Tibial nerve (tissue), 4 donors: ENCODE results near the gene LLGL2. TPM values are rescaled to one million over a fixed set of nuclear protein-coding genes. Genes with fewer than 3 reads are reported as not detected.

ENCODE experiments used
- DNase-seq, 2 donors: peaks; one replicate each; pipeline ENCODE4 v3.0.0-alpha.2; 2019; ENCODE audit warnings: low spot score in 2 of 2
- H3K27ac ChIP-seq, 4 donors: fragments of 200-600 bp; sonication (generic) in 3 of 4; one replicate each; pipeline ENCODE4 v1.5.1; 2017 to 2019; ENCODE audit warnings: mild to moderate bottlenecking in 1 of 4
- H3K27me3 ChIP-seq, 2 donors: fragments of 200-600 bp; sonication (generic) in 1 of 2; one replicate each; pipeline versions ENCODE4 v1.5.1 to v1.6.0; 2017 to 2019
- H3K36me3 ChIP-seq, 3 donors: fragments of 200-600 bp; sonication (generic); one replicate each; pipeline ENCODE4 v1.5.1; 2018 to 2019
- H3K4me1 ChIP-seq, 4 donors: fragments of 200-600 bp; sonication (generic) in 3 of 4; one replicate each; pipeline ENCODE4 v1.5.1; 2017 to 2019
- H3K4me3 ChIP-seq, 4 donors: fragments of 200-600 bp; sonication (generic) in 3 of 4; one replicate each; pipeline ENCODE4 v1.5.1; 2017 to 2019; ENCODE audit warnings: mild to moderate bottlenecking in 1 of 4, moderate library complexity in 1 of 4
- H3K9me3 ChIP-seq, 4 donors: fragments of 200-600 bp; sonication (generic) in 3 of 4; one replicate each; pipeline ENCODE4 v1.5.1; 2017 to 2019
- EP300 ChIP-seq, 2 donors: sonication (generic); formaldehyde crosslinking; IDR thresholded peaks; one replicate each; pipeline ENCODE4 v1.6.1; 2017; ENCODE audit warnings: antibody characterized with exemption in 2 of 2, mild to moderate bottlenecking in 1 of 2
- POLR2A ChIP-seq, 2 donors: fragments of 450-650 bp; IDR thresholded peaks; one replicate each; pipeline ENCODE4 v1.6.1; 2017; ENCODE audit warnings: antibody characterized with exemption in 2 of 2, mild to moderate bottlenecking in 2 of 2, moderate library complexity in 2 of 2
- WGBS, 2 donors: methylation state at CpG; one replicate each; pipeline ENCODE4 v1.1.5; 2018; 5-methylcytosine and 5-hydroxymethylcytosine counted together
- total RNA-seq, 4 donors: library from RNA; depleted of rRNA; stranded (reverse); fragments of >200 nt; gene quantifications; one replicate each; pipeline ENCODE4 v1.1.0, GENCODE V29; 2016
- TF ChIP-seq, protein P1 (sequence below), 5 experiments: fragments of 200-600 bp in 3 of 5; fragments of 450-650 bp in 2 of 5; sonication (generic) in 3 of 5; IDR thresholded peaks; one replicate each; pipeline ENCODE4 v1.5.1; 2016 to 2019; ENCODE audit warnings: antibody characterized with exemption in 5 of 5, mild to moderate bottlenecking in 3 of 5, moderate library complexity in 2 of 5

LLGL2 gene
- total RNA-seq, 4 donors from 2014 or later: 8.4 to 18.4 (median 8.8) TPM

DNA sequence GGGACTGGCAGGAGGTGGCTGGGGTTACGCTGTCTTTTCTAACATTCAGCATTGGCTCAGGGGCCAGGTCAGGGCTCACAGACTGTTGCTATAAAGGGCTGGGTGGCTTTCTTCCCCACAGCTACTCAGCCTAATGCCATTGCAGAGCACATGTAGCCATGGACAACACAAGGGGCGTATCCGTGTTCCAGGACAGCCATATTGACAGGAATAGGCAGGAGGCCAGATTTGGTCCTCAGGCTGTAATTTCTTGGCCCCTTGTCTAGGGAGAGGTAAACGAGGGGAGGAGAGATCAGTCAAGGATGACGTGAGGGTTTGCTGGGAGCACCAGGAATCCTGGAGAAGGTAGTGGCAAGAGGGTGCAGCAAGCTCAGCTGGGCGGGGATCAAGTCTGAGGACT lies 40.9 kb downstream of the LLGL2 start:
- Histone ChIP-seq H3K4me3 (no peak overlapping the region), H3K27ac (no peak overlapping the region), H3K4me1 (no peaks in the 10 kb centered on the region), H3K9me3 (no peaks in the 10 kb centered on the region), H3K36me3 (peaks cover 0 to 51% (median 0%) of the 10 kb centered on the region in 3 donors), H3K27me3 (no peaks in the 10 kb centered on the region)
- 77% methylated on average over 5 to 6 of the region's 6 CpGs for WGBS, 2 donors
- TF ChIP-seq EP300 (IDR thresholded peaks at IDR 0.05): no peak
- TF ChIP-seq, protein P1, sequence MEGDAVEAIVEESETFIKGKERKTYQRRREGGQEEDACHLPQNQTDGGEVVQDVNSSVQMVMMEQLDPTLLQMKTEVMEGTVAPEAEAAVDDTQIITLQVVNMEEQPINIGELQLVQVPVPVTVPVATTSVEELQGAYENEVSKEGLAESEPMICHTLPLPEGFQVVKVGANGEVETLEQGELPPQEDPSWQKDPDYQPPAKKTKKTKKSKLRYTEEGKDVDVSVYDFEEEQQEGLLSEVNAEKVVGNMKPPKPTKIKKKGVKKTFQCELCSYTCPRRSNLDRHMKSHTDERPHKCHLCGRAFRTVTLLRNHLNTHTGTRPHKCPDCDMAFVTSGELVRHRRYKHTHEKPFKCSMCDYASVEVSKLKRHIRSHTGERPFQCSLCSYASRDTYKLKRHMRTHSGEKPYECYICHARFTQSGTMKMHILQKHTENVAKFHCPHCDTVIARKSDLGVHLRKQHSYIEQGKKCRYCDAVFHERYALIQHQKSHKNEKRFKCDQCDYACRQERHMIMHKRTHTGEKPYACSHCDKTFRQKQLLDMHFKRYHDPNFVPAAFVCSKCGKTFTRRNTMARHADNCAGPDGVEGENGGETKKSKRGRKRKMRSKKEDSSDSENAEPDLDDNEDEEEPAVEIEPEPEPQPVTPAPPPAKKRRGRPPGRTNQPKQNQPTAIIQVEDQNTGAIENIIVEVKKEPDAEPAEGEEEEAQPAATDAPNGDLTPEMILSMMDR (IDR thresholded peaks at IDR 0.05): no peak
- TF ChIP-seq POLR2A (IDR thresholded peaks at IDR 0.05): no peak
- DNase-seq: no peak

DNA sequence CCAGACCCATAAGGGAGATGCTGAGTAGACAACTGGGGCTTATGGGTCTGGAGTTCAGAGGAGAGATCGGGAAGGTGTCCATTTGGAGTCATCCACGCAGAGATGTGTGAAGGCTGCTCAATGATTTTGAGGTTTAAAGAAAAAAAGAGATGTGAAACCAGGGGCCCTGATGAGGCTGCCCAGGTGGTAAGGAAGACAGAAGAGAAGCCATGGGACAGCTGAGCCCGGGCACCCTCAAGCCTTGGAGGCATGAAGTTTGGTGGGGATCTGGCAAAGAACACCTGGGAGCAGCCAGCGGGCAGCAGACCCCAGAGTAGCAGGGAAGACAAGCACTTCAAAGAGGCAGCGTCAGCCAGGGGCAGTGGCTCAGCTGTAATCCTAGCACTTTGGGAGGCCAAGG lies 41.3 kb downstream of the LLGL2 start:
- Histone ChIP-seq H3K4me1 (no peaks in the 10 kb centered on the region), H3K36me3 (peaks cover 0 to 55% (median 0%) of the 10 kb centered on the region in 3 donors), H3K27me3 (no peaks in the 10 kb centered on the region), H3K9me3 (no peaks in the 10 kb centered on the region), H3K4me3 (no peak overlapping the region), H3K27ac (no peak overlapping the region)
- DNase-seq: no peak
- TF ChIP-seq EP300 (IDR thresholded peaks at IDR 0.05): no peak
- WGBS, 2 donors: 79 to 89% methylated on average over 5 of the region's 5 CpGs

DNA sequence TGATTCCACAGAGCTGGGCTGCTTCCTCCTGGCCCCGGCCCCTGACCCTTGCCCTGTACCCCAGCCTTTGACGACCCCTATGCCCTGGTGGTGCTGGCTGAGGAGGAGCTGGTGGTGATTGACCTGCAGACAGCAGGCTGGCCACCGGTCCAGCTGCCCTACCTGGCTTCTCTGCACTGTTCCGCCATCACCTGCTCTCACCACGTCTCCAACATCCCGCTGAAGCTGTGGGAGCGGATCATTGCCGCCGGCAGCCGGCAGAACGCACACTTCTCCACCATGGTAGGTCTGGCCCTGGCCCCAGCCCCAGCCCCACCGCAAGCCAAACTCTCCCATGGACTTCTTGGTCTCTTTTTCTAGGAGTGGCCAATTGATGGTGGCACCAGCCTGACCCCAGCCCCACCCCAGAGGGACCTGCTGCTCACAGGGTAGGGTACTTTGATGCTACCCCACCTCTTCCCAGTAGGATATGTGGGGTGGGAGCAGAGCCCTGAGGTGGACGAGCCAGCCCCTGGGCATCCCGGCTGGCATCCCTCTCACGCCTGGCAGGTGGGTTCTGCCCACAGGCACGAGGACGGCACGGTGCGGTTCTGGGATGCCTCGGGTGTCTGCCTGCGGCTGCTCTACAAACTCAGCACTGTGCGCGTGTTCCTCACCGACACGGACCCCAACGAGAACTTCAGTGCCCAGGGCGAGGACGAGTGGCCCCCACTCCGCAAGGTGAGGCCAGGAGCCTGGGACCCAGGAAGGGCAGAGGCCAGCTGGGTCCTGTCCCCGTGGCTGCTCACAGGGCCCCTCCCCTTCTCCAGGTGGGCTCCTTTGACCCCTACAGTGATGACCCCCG lies 43.1 kb downstream of the LLGL2 start:
- DNase-seq: no peak
- Histone ChIP-seq H3K4me1 (no peaks in the 10 kb centered on the region), H3K27ac (no peak overlapping the region), H3K36me3 (peaks cover 0 to 54% (median 0%) of the 10 kb centered on the region in 3 donors), H3K4me3 (no peak overlapping the region), H3K27me3 (no peaks in the 10 kb centered on the region), H3K9me3 (no peaks in the 10 kb centered on the region)
- WGBS, 2 donors: 90% methylated on average over 26 to 28 of the region's 31 CpGs
- TF ChIP-seq EP300 (IDR thresholded peaks at IDR 0.05): no peak
- TF ChIP-seq POLR2A (IDR thresholded peaks at IDR 0.05): no peak
- TF ChIP-seq, protein P1 (IDR thresholded peaks at IDR 0.05): no peak

DNA sequence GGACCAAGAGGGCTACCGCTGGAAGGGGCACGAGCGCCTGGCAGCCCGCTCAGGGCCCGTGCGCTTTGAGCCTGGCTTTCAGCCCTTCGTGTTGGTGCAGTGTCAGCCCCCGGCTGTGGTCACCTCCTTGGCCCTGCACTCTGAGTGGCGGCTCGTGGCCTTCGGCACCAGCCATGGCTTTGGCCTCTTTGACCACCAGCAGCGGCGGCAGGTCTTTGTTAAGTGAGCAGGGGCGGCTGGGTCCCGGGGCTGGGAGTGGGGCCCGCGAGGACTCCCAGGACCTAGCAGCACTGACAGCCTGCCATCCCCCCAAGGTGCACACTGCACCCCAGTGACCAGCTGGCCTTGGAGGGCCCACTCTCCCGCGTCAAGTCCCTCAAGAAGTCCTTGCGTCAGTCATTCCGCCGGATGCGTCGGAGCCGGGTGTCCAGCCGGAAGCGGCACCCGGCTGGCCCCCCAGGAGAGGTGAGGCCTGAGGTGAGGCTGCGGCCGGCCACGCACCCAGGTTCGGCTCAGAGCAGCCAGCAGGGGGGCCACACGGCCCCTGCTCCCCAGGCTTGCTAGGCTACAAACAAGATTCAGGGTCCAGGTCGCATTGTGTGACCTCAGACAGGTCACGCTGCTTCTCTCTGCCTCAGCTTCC lies 44.7 kb downstream of the LLGL2 start:
- WGBS, 2 donors: 64 to 90% methylated on average over 6 to 27 of the region's 35 CpGs
- TF ChIP-seq POLR2A (IDR thresholded peaks at IDR 0.05): no peak
- DNase-seq: no peak
- no peaks in the 10 kb centered on the region for H3K27me3 ChIP-seq
- no peaks in the 10 kb centered on the region for H3K4me1 ChIP-seq
- no peaks in the 10 kb centered on the region for H3K9me3 ChIP-seq
- H3K36me3 ChIP-seq: peaks cover 0 to 42% (median 0%) of the 10 kb centered on the region in 3 donors
- H3K4me3 ChIP-seq: no peak overlapping the region
- H3K27ac ChIP-seq: peak overlapping the region in 2 of 4 donors; percentile 22 to 26

DNA sequence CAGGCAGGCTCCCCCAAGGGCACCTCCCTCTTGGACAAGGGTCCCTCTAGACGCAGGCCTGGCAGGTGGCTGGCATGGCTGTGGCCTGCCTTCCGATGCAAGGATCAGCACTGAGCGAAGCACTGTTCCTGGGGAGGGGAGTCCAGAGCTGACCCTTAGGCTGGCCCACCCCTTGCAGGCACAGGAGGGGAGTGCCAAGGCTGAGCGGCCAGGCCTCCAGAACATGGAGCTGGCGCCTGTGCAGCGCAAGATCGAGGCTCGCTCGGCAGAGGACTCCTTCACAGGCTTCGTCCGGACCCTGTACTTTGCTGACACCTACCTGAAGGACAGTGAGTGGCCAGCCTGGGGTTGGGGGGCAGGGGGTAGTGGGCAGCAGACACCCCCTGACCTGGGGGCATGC lies 45.3 kb downstream of the LLGL2 start:
- H3K4me3 ChIP-seq: no peak overlapping the region
- no peaks in the 10 kb centered on the region for H3K4me1 ChIP-seq
- H3K27me3 ChIP-seq: no peaks in the 10 kb centered on the region
- TF ChIP-seq, protein P1 (IDR thresholded peaks at IDR 0.05): no peak
- no peak for TF ChIP-seq POLR2A (IDR thresholded peaks at IDR 0.05)
- no peak for TF ChIP-seq EP300 (IDR thresholded peaks at IDR 0.05)
- 92 to 96% methylated on average over 5 to 10 of the region's 11 CpGs for WGBS, 2 donors
- H3K27ac ChIP-seq: peak overlapping the region in 3 of 4 donors; percentile 22 to 62 (median 26)
- H3K36me3 ChIP-seq: peaks cover 0 to 36% (median 0%) of the 10 kb centered on the region in 3 donors
- H3K9me3 ChIP-seq: no peaks in the 10 kb centered on the region
- no peak for DNase-seq
